Stimulated activated CD8-positive, alpha-beta memory T cell treated with anti-CD3 and anti-CD28 coated beads, Interleukin-4, amount 100 ng/mL, for 48 hours (primary cell): ENCODE data around the gene BACH2.
A peak's percentile ranks its signal among the peaks of the same experiment; 100 is the strongest.
"Not testable (repeated sequence)": the region's sequence is repeated elsewhere in the genome, so short reads cannot be mapped to it uniquely, and the experiment has no call there.

ENCODE experiments used
- DNase-seq: peaks from one replicate; pipeline ENCODE4 v3.0.0-alpha.2; 2020

The BACH2 gene

GRCh38 chr6:90233213-90233612 is 63.4 kb downstream of the BACH2 start:
- DNase-seq = no peak

- no peak for DNase-seq
Observed at GRCh38 chr6:90231798-90232197, 64.8 kb downstream of the BACH2 start.

- DNase-seq = no peak
Observed at GRCh38 chr6:90231308-90231707, 65.3 kb downstream of the BACH2 start.

- no peak for DNase-seq
Observed at GRCh38 chr6:90230548-90231215, 66.0 kb downstream of the BACH2 start.

GRCh38 chr6:90229331-90230010 is 67.2 kb downstream of the BACH2 start:
- no peak for DNase-seq

- DNase-seq = peak; percentile 14
Observed at GRCh38 chr6:90227673-90228072, 69.0 kb downstream of the BACH2 start.

- DNase-seq = peak; percentile 24
Observed at GRCh38 chr6:90227213-90227612, 69.4 kb downstream of the BACH2 start.

GRCh38 chr6:90226257-90226656 is 70.4 kb downstream of the BACH2 start:
- peak; percentile 23 for DNase-seq

GRCh38 chr6:90224196-90224595 is 72.4 kb downstream of the BACH2 start:
- DNase-seq = no peak

- DNase-seq = peak; percentile 60
Observed at GRCh38 chr6:90222724-90223198, 73.9 kb downstream of the BACH2 start.

GRCh38 chr6:90222008-90222407 is 74.6 kb downstream of the BACH2 start:
- no peak for DNase-seq

GRCh38 chr6:90221403-90221802 is 75.2 kb downstream of the BACH2 start:
- no peak for DNase-seq

GRCh38 chr6:90220273-90220672 is 76.4 kb downstream of the BACH2 start:
- no peak for DNase-seq

GRCh38 chr6:90219209-90219985 is 77.2 kb downstream of the BACH2 start:
- DNase-seq = no peak

GRCh38 chr6:90218959-90219208 is 77.8 kb downstream of the BACH2 start:
- no peak for DNase-seq

GRCh38 chr6:90217506-90218127 is 79.0 kb downstream of the BACH2 start:
- DNase-seq = no peak

- DNase-seq = no peak
Observed at GRCh38 chr6:90216072-90216977, 80.3 kb downstream of the BACH2 start.

GRCh38 chr6:90214966-90215365 is 81.7 kb downstream of the BACH2 start:
- DNase-seq = no peak

GRCh38 chr6:90214461-90214860 is 82.2 kb downstream of the BACH2 start:
- DNase-seq = no peak

- DNase-seq = no peak
Observed at GRCh38 chr6:90212274-90212673, 84.4 kb downstream of the BACH2 start.

- DNase-seq = no peak
Observed at GRCh38 chr6:90209527-90209926, 87.1 kb downstream of the BACH2 start.

GRCh38 chr6:90208690-90209089 is 88.0 kb downstream of the BACH2 start:
- not testable (repeated sequence) for DNase-seq
